ENCODE measurements around the gene ARHGEF25. TPM values are rescaled to one million over a fixed set of nuclear protein-coding genes. Genes with fewer than 3 reads are reported as not detected.

ARHGEF25 gene
- total RNA-seq, 1 experiment from 2014 or later = 5.2 TPM

- Mint-ChIP-seq H3K36me3 (ENCODE audit: insufficient read depth, unreplicated experiment) (no peaks in the 10 kb centered on the region), H3K9me3 (ENCODE audit: unreplicated experiment) (no peaks in the 10 kb centered on the region), H3K27ac (ENCODE audit: unreplicated experiment) (no peak overlapping the region), H3K4me3 (ENCODE audit: unreplicated experiment) (no peak overlapping the region), H3K27me3 (ENCODE audit: insufficient read depth, unreplicated experiment) (peaks cover 19% of the 10 kb centered on the region), H3K4me1 (ENCODE audit: low read depth, unreplicated experiment) (peaks cover 5% of the 10 kb centered on the region)
- Histone ChIP-seq H3K27me3 (replicated peaks; ENCODE audit: control insufficient read depth, insufficient read depth, low read length) (no peaks in the 10 kb centered on the region), H3K4me3 (ENCODE audit: low read depth, low read length) (no peak overlapping the region), H3K9me3 (no peaks in the 10 kb centered on the region), H3K36me3 (ENCODE audit: control insufficient read depth, insufficient read depth, low read length) (no peaks in the 10 kb centered on the region), H3K4me1 (no peaks in the 10 kb centered on the region)
- ChIA-PET CTCF (no interaction called here), POLR2A (no interaction called here)
- no peak for TF ChIP-seq CTCF (IDR thresholded peaks at IDR 0.05; ENCODE audit: insufficient read depth in 1 of 2, low read depth in 1 of 2, low read length in 1 of 2, severe bottlenecking in 1 of 2, unreplicated experiment in 1 of 2)
- no peak for DNase-seq
- BruUV-seq (replicated peaks) = no TSS peak
- intact Hi-C loops (cut with micrococcal nuclease; ENCODE audit: unreplicated experiment) = no loop called here
Observed at GRCh38 chr12:57626921-57627445, 15.7 kb downstream of the ARHGEF25 start.

DNA sequence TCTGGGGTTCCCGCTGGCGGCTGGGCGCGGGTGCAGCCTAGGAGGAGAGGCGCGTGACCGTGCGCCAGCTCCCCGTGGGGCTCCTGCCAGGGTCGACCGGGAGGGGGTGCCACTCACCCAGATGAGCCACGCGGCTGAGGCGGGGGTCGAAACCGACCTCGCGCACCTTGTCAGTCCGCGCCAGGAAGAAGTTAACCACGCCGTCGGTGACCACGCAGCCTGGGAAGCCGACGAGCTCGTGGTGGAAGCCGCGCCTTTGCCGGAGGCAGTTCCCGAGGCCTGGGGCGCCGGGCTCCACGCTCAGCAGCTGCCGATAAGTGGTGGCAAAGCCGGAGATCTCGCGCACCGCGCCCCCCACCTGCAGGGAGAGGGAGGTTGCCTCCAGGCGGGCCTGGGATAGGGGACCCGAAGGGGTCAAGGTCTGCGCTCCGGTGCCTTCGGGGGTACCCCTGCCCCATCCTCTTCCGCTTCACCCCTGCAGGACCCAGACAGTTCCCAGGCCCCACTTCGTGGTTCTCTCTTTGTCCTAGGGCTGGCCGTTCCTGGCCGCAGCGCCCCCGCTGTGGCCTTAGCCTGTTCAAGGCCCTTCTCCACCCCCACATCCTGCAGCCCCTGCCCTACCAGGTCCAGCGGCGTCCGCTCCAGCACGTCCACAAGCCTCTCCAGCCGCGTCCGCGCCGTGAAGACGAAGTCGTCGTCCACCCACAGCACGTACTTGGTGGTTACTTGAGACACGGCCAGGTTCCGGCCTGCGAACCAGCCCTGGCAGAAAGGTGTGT lies 16.5 kb downstream of the ARHGEF25 start:
- no peaks in the 10 kb centered on the region for H3K36me3 Mint-ChIP-seq (ENCODE audit: insufficient read depth, unreplicated experiment)
- DNase-seq = no peak
- no TSS peak for BruUV-seq (replicated peaks)

More for the DNA sequence above, 16.5 kb downstream of the ARHGEF25 start:
- Mint-ChIP-seq H3K27ac (ENCODE audit: unreplicated experiment) (no peak overlapping the region), H3K4me1 (ENCODE audit: low read depth, unreplicated experiment) (no peaks in the 10 kb centered on the region), H3K27me3 (ENCODE audit: insufficient read depth, unreplicated experiment) (peaks cover 15% of the 10 kb centered on the region), H3K4me3 (ENCODE audit: unreplicated experiment) (no peak overlapping the region), H3K9me3 (ENCODE audit: unreplicated experiment) (no peaks in the 10 kb centered on the region)
- intact Hi-C loops (cut with micrococcal nuclease; ENCODE audit: unreplicated experiment) = no loop called here
- H3K36me3 ChIP-seq (ENCODE audit: control insufficient read depth, insufficient read depth, low read length) = no peaks in the 10 kb centered on the region
- H3K4me1 ChIP-seq = no peaks in the 10 kb centered on the region
- no peaks in the 10 kb centered on the region for H3K9me3 ChIP-seq
- ChIA-PET CTCF (interaction anchor here (0.5 kb wide), 1 partner anchor 95 kb away, joined by 3 read pairs; no protein-coding TSS in a partner anchor), POLR2A (no interaction called here)
- no peak for TF ChIP-seq CTCF (IDR thresholded peaks at IDR 0.05; ENCODE audit: insufficient read depth in 1 of 2, low read depth in 1 of 2, low read length in 1 of 2, severe bottlenecking in 1 of 2, unreplicated experiment in 1 of 2)
- no peaks in the 10 kb centered on the region for H3K27me3 ChIP-seq (replicated peaks; ENCODE audit: control insufficient read depth, insufficient read depth, low read length)
- no peak overlapping the region for H3K4me3 ChIP-seq (ENCODE audit: low read depth, low read length)

Data from Caco-2 (cell line).